ENCODE measurements around the gene TTC32. TPM values are rescaled to one million over a fixed set of nuclear protein-coding genes. Genes with fewer than 3 reads are reported as not detected.

The TTC32 gene
- total RNA-seq, 2 experiments from 2014 or later = 19.3 to 21.9 TPM

Other genes with a start within 250 kb of the TTC32 start
- 1 to 10 TPM; 2.9 to 3.9 TPM for gene WDR35, start 88.1 kb upstream of the TTC32 start, total RNA-seq
- not detected for gene MATN3, start 110.7 kb upstream of the TTC32 start, total RNA-seq
- 10 to 100 TPM; 19.8 to 21.1 TPM for gene LAPTM4A, start 149.6 kb upstream of the TTC32 start, total RNA-seq

Measured in activated CD8-positive, alpha-beta T cell treated with anti-CD3 and anti-CD28 coated beads, Interleukin-2, amount 10 ng/mL, durations not matched to agents 7 days and 5 days (primary cell).